Adrenal gland (tissue), 5 donors: ENCODE results near the gene HPSE2.

Source experiments
- CTCF ChIP-seq, 6 experiments: fragments of 450-650 bp in 4 of 6; fragments of 200-600 bp in 2 of 6; sonication (generic) in 1 of 6; IDR thresholded peaks; 1 replicate in 5 of 6; 2 replicates in 1 of 6; pipeline versions ENCODE4 v1.5.1 to v1.8.0; 2016 to 2021; ENCODE audit warnings: antibody characterized with exemption in 6 of 6, mild to moderate bottlenecking in 2 of 6, moderate library complexity in 1 of 6
- POLR2A ChIP-seq, 2 donors: fragments of 450-650 bp; IDR thresholded peaks; one replicate each; pipeline ENCODE4 v1.6.1; 2017; ENCODE audit warnings: antibody characterized with exemption in 2 of 2, mild to moderate bottlenecking in 2 of 2, moderate library complexity in 1 of 2
- donor health status: DM: no; HTN: no; CAD: no.

GRCh38 chr10:98627711-98628110 lies 607.9 kb downstream of the HPSE2 start:
- TF ChIP-seq CTCF (IDR thresholded peaks at IDR 0.05) (no peak), POLR2A (IDR thresholded peaks at IDR 0.05) (no peak)
